Fibroblast of pulmonary artery (primary cell): Measurements from ENCODE around the gene ITGAX.
"Not testable (repeated sequence)": the region's sequence is repeated elsewhere in the genome, so short reads cannot be mapped to it uniquely, and the experiment has no call there.

Experiments
- DNase-seq: peaks from one replicate; pipeline ENCODE4 v3.0.0-alpha.2; 2010; ENCODE audit warnings: low read depth
- H3K4me3 ChIP-seq: replicated peaks from 2 replicates; pipeline ENCODE4 v1.5.1; 2011; ENCODE audit warnings: low read depth, mild to moderate bottlenecking, control low read depth, low read length, moderate library complexity
- TF ChIP-seq, protein P1 (sequence below): IDR thresholded peaks from 2 replicates; pipeline ENCODE4 v1.5.1; 2011; ENCODE audit warnings: mild to moderate bottlenecking, control low read depth, low read length, inconsistent platforms; ENCODE audit errors: missing control alignments

Gene ITGAX

DNA sequence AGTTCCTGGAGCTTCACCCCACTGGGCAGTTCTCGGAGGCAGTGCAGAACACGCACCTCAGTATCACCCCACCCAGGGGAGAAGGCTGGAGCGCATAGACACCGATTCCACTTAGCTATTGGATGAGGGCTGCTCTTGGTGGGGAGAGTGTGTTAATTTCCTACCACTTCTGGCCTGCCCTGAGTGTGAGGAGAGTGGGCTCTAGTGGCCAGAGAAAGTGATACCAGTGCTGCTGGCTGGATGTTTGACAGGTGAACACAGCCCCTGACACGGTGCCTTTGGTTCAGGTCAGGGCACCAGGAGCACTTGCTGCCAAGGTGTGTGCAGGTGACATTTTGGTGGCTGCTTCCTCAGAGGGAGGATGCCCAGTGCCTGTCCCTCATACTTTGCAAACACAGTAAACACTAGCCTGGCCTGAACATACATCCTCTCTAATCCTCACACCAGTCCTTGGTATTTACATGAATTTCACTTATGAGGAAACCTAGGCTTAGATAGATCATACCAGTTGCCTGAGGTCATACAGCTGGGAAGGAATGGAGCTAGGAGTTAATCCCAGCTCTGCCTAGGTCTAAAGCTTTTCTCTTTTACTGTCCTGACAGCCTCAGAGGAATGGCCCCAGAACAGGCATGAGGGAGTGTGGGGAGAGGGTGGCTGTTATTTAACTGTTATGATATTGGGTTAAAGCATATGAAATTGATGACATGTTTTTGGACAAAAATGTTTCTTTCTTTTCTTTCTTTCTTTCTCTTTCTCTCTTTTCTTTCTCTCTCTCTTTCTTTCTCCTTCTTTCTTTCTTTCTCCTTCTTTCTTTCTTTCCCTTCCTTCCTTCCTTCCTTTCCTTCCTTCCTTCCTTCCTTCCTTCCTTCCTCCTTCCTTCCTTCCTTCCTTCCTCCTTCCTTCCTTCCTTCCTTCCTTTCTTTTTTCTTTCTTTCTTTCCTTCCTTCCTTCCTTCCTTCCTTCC, 21.0 kb upstream of the ITGAX start:
- TF ChIP-seq, protein P1, sequence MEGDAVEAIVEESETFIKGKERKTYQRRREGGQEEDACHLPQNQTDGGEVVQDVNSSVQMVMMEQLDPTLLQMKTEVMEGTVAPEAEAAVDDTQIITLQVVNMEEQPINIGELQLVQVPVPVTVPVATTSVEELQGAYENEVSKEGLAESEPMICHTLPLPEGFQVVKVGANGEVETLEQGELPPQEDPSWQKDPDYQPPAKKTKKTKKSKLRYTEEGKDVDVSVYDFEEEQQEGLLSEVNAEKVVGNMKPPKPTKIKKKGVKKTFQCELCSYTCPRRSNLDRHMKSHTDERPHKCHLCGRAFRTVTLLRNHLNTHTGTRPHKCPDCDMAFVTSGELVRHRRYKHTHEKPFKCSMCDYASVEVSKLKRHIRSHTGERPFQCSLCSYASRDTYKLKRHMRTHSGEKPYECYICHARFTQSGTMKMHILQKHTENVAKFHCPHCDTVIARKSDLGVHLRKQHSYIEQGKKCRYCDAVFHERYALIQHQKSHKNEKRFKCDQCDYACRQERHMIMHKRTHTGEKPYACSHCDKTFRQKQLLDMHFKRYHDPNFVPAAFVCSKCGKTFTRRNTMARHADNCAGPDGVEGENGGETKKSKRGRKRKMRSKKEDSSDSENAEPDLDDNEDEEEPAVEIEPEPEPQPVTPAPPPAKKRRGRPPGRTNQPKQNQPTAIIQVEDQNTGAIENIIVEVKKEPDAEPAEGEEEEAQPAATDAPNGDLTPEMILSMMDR, result peak; percentile 16
- DNase-seq, result peak; percentile 10

DNA sequence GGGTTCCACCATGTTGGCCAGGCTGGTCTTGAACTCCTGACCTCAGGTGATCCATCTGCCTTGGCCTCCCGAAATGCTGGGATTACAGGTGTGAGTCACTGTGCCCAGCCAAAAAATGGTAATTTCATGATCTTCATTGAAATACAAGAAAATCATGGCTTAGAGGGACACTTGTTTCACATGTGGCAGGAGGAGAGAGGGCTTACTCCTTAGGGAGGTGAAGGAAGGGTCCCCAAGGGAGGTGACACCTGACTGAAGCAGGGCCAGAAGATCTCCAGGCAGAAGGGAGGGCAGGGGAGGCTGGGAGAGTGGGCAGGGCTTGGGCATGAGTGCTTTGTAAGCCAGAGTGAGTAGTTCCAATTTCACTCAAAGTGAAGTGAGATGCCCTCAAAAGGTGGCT, 20.0 kb upstream of the ITGAX start:
- TF ChIP-seq, protein P1, result no peak
- no peak overlapping the region for H3K4me3 ChIP-seq
- DNase-seq, result no peak

More for the DNA sequence above, 21.0 kb upstream of the ITGAX start:
- H3K4me3 ChIP-seq, result no peak overlapping the region

- TF ChIP-seq, protein P1, result no peak
- H3K4me3 ChIP-seq, result no peak overlapping the region
- no peak for DNase-seq
Measured at GRCh38 chr16:31335431-31335830, 19.5 kb upstream of the ITGAX start.

DNA sequence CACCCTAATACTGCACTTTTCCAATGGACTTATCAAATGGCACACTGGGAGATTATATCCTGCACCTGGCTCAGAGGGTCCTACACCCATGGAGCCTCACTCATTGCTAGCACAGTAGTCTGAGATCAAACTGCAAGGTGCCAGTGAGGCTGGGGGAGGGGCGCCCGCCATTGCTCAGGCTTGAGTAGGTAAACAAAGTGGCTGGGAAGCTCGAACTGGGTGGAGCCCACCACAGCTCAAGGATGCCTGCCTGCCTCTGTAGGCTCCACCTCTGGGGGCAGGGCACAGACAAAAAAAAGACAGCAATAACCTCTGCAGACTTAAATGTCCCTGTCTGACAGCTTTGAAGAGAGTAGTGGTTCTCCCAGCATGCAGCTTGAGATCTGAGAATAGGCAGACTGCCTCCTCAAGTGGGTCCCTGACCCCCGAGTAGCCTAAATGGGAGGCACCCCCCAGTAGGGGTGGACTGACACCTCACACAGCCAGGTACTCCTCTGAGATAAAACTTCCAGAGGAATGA, 16.8 kb upstream of the ITGAX start:
- not testable (repeated sequence) for H3K4me3 ChIP-seq, DNase-seq

DNA sequence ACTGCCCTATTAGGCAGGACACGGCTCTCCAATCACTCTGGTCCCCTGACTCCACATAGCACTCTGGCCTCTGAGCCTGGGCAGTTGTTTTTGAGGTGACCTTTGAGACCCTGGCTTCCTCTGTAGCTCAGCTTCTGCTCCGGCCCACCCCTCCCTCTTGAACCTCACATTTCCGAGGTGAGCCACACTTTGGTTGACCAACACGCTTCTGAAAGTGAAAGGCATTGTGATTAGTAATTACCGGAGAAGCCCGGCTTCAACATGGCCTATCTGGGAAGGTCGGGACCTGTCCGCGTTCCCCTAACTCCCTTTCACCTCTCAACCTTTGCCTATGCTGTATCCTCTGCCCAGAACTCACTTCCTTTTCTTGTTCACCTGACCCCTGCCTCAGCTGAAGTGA, 10.3 kb upstream of the ITGAX start:
- DNase-seq, result no peak

DNA sequence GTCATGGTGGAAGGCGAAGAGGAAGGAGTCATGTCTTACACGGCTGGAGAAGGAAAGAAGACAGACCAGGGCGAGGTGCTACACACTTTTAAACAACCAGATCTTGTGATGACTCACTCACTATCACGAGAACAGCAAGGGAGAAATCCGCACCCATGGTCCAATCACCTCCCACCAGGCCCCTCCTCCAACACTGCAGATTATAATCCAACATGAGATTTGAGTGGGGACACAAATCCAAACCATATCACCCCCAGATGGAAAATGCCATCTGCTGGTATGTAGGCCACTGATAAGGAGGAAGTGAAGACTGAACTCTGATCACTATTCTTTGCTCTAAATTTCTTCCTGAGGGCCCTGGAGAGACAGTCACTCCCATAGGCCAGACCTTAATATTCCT, 7.5 kb upstream of the ITGAX start:
- TF ChIP-seq, protein P1, result no peak
- no peak for DNase-seq
- H3K4me3 ChIP-seq, result no peak overlapping the region

More for the DNA sequence above, 10.3 kb upstream of the ITGAX start:
- no peak overlapping the region for H3K4me3 ChIP-seq
- TF ChIP-seq, protein P1, result no peak

DNA sequence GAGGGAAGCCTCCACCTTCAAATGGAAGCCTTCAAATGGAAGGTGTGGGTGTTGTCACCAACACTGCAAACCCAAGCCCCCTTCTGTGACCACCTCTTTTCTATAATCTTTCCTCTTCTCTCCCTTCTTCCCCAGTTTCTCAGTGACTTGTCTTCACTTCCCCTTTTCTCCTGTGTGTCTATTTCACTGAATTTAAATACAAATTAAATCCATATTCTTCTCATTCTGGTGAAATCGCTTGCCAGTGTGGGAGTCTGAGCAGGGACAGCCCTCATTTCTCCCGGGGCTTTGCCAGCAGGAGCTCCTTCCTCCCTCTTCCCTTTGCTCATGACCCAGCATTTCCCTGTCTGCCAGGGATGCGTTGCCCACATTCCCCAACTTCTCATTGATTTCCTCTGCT, 6.4 kb upstream of the ITGAX start:
- no peak overlapping the region for H3K4me3 ChIP-seq
- DNase-seq, result no peak
- TF ChIP-seq, protein P1, result no peak
